Measurements from ENCODE around the gene ABCD3.

GRCh38 chr1:94475232-94475631, 57.0 kb downstream of the ABCD3 start:
- TF ChIP-seq CTCF (tag by site-specific recombination; IDR thresholded peaks at IDR 0.05) (no peak), ZNF175 (tag by site-specific recombination; IDR thresholded peaks at IDR 0.05) (no peak), ZNF132 (tag by site-specific recombination; IDR thresholded peaks at IDR 0.05; ENCODE audit: borderline replicate concordance) (no peak), ZNF555 (tag by site-specific recombination; conservative IDR thresholded peaks at IDR 0.05) (no peak), ZNF558 (tag by site-specific recombination; IDR thresholded peaks at IDR 0.05) (no peak), TCF7L2 (IDR thresholded peaks at IDR 0.05; ENCODE audit: borderline replicate concordance, low read depth, low read length) (no peak), ZNF513 (tag by site-specific recombination; IDR thresholded peaks at IDR 0.05) (no peak), YY1 (tag by site-specific recombination; IDR thresholded peaks at IDR 0.05) (no peak), ZNF133 (tag by site-specific recombination; IDR thresholded peaks at IDR 0.05) (no peak)
